Kidney (tissue), 14 donors: ENCODE results near the gene CARD14. TPM values are rescaled to one million over a fixed set of nuclear protein-coding genes. Genes with fewer than 3 reads are reported as not detected.

Experiments used
- DNase-seq, 5 donors: peaks; one replicate each; pipeline ENCODE4 v3.0.0-alpha.2; 2013 to 2020
- FAIRE-seq: peaks from 2 replicates; lab custom pipeline; 2012; peaks lifted over from hg19 to GRCh38; lab: Jason Lieb, UNC
- H3K27ac ChIP-seq, 2 donors: one replicate each; pipeline ENCODE4 v1.7.0; 2013; ENCODE audit warnings: low read depth in 2 of 2, low read length in 2 of 2, inconsistent platforms in 1 of 2
- H3K27me3 ChIP-seq: one replicate; pipeline ENCODE4 v1.7.1; 2013; ENCODE audit warnings: low read length, inconsistent platforms; ENCODE audit not compliant: control insufficient read depth, insufficient read depth
- H3K36me3 ChIP-seq, 3 donors: one replicate each; pipeline versions ENCODE4 v1.7.0 to v1.7.1; 2013; ENCODE audit warnings: low read length in 3 of 3, control low read depth in 1 of 3, inconsistent platforms in 1 of 3; ENCODE audit not compliant: insufficient read depth in 3 of 3, control insufficient read depth in 2 of 3
- H3K4me1 ChIP-seq, 3 donors: one replicate each; pipeline versions ENCODE4 v1.7.0 to v1.7.1; 2013; ENCODE audit warnings: low read length in 3 of 3, inconsistent platforms in 1 of 3, low read depth in 1 of 3; ENCODE audit not compliant: control insufficient read depth in 2 of 3, insufficient read depth in 2 of 3
- H3K4me3 ChIP-seq, 3 donors: one replicate each; pipeline versions ENCODE4 v1.7.0 to v1.8.1; 2013; ENCODE audit warnings: low read length in 3 of 3, control low read depth in 1 of 3, inconsistent platforms in 1 of 3
- H3K9ac ChIP-seq, 3 donors: one replicate each; pipeline versions ENCODE4 v1.7.0 to v1.7.1; 2013; ENCODE audit warnings: low read length in 3 of 3, control low read depth in 1 of 3, inconsistent platforms in 1 of 3
- H3K9me3 ChIP-seq, 3 donors: one replicate each; pipeline versions ENCODE4 v1.7.0 to v1.7.1; 2013; ENCODE audit warnings: low read length in 3 of 3, control low read depth in 1 of 3, inconsistent platforms in 1 of 3; ENCODE audit not compliant: control insufficient read depth in 2 of 3, insufficient read depth in 1 of 3
- intact Hi-C: fragments of 100-400 bp; cut with DNase I; formaldehyde crosslinking; loops from one replicate; pipeline ENCODE4 v1.11.1; 2022
- polyA plus RNA-seq: library from polyadenylated mRNA; stranded (reverse); fragments of 350-450 nt; fragmentation: Illumina TruSeq; extraction: RNeasy Lipid Tissue Mini Kit (QIAGEN cat#74804); gene quantifications from one replicate; pipeline ENCODE4 v1.2.3, GENCODE V29; 2014; ENCODE audit warnings: low read depth, low replicate concordance; ENCODE audit not compliant: insufficient read depth
- total RNA-seq: library from RNA; stranded (reverse); fragmentation: NEBNext Ultra II Directional; extraction: Animal tissue kit (Norgen Biotek cat#: 25700); gene quantifications from one replicate; pipeline ENCODE4 v1.2.1, GENCODE V29; 2021
- TF ChIP-seq, protein P1 (sequence below): IDR thresholded peaks from 3 replicates; pipeline ENCODE4 v1.5.1; 2012; ENCODE audit warnings: mild to moderate bottlenecking, moderate library complexity, borderline replicate concordance; ENCODE audit not compliant: insufficient read depth; ENCODE audit errors: extremely low read depth
- donor health status: control.
- donor health status: control.
- donor health status: control.
- donor health status: control.
- donor health status: control.
- donor health status: DM: yes; HTN: yes; CAD: no.
- donor health status: Normal renal cell carcinoma (clear cell type).

CARD14 gene
- total and polyA plus RNA-seq, 2 donors from 2014 or later = 0.17 to 1.7 TPM

DNA sequence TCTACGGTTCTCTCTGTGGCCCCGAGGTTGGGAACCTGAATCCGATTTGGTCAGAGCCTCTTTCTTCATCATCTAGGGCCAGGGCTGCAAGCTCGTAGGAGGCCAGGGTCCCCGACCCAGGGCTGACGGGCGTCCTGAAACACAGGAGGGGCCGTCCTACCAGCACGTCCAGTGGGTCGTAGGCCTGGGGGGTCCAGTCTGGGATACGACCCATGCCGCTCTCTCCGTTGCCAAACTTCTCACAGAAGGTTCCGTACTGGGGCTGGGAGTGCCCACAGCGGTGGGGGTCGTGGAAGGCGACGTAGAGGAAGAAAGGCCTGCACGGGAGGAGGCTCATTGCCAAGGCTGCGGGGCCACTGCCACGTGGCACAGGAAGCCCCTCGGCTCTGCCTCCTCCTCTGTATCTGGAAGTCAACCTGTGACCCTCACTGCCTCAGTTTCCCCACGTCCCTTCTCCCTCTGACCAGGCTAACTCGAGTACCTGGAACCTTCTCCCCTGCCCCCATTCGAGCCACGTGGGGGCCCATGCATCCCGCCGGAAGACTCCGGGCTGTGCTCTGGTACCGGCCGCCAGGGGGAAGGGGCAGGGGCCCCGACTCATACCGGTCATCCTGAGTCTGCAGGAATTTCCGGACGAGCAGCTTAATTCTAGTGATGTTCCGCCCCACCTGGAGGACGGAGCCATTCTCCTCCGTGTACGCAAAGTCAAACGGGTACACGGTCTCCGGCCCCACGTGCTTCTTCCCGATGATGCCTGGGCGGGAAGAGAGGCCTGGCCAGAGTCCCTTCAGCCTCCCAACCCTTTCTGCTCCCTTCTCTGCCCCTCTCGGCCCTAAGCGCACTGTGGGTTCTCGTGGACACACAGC, 44.4 kb downstream of the CARD14 start:
- H3K9me3 ChIP-seq = no peaks in the 10 kb centered on the region
- H3K4me1 ChIP-seq = peaks cover 0 to 2% (median 0%) of the 10 kb centered on the region in 3 donors
- TF ChIP-seq, protein P1, sequence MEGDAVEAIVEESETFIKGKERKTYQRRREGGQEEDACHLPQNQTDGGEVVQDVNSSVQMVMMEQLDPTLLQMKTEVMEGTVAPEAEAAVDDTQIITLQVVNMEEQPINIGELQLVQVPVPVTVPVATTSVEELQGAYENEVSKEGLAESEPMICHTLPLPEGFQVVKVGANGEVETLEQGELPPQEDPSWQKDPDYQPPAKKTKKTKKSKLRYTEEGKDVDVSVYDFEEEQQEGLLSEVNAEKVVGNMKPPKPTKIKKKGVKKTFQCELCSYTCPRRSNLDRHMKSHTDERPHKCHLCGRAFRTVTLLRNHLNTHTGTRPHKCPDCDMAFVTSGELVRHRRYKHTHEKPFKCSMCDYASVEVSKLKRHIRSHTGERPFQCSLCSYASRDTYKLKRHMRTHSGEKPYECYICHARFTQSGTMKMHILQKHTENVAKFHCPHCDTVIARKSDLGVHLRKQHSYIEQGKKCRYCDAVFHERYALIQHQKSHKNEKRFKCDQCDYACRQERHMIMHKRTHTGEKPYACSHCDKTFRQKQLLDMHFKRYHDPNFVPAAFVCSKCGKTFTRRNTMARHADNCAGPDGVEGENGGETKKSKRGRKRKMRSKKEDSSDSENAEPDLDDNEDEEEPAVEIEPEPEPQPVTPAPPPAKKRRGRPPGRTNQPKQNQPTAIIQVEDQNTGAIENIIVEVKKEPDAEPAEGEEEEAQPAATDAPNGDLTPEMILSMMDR = no peak
- no peak overlapping the region for H3K9ac ChIP-seq
- H3K27ac ChIP-seq = no peak overlapping the region
- intact Hi-C loops = no loop called here
- no peak overlapping the region for H3K4me3 ChIP-seq
- DNase-seq = peak in 1 of 5 donors; percentile 56
- peaks cover 0 to 16% (median 15%) of the 10 kb centered on the region in 3 donors for H3K36me3 ChIP-seq
- no peak for FAIRE-seq
- no peaks in the 10 kb centered on the region for H3K27me3 ChIP-seq

DNA sequence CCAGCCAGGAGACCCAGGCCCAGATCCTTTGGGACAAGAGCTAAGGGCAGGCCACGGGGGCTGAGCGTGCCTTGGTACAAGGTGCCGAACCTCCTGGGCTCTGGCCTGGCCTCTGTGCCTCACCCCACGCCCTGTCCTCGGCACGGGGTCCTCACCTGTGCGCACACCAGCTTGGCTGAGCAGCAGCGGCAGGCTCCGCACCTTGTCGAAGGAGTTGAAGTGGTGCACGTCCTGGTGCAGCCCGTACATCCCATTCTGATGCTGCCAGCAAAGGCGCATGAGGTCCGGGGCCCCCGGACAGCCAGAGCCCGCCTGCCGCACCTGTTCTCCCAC, 45.0 kb downstream of the CARD14 start:
- H3K4me1 ChIP-seq = peaks cover 0 to 2% (median 0%) of the 10 kb centered on the region in 3 donors
- TF ChIP-seq, protein P1 = no peak
- no peak overlapping the region for H3K27ac ChIP-seq
- no peak overlapping the region for H3K9ac ChIP-seq
- no peaks in the 10 kb centered on the region for H3K9me3 ChIP-seq
- H3K36me3 ChIP-seq = peaks cover 0 to 16% (median 15%) of the 10 kb centered on the region in 3 donors
- FAIRE-seq = no peak
- H3K27me3 ChIP-seq = no peaks in the 10 kb centered on the region
- H3K4me3 ChIP-seq = no peak overlapping the region
- intact Hi-C loops = no loop called here
- peak in 1 of 5 donors; percentile 70 for DNase-seq

DNA sequence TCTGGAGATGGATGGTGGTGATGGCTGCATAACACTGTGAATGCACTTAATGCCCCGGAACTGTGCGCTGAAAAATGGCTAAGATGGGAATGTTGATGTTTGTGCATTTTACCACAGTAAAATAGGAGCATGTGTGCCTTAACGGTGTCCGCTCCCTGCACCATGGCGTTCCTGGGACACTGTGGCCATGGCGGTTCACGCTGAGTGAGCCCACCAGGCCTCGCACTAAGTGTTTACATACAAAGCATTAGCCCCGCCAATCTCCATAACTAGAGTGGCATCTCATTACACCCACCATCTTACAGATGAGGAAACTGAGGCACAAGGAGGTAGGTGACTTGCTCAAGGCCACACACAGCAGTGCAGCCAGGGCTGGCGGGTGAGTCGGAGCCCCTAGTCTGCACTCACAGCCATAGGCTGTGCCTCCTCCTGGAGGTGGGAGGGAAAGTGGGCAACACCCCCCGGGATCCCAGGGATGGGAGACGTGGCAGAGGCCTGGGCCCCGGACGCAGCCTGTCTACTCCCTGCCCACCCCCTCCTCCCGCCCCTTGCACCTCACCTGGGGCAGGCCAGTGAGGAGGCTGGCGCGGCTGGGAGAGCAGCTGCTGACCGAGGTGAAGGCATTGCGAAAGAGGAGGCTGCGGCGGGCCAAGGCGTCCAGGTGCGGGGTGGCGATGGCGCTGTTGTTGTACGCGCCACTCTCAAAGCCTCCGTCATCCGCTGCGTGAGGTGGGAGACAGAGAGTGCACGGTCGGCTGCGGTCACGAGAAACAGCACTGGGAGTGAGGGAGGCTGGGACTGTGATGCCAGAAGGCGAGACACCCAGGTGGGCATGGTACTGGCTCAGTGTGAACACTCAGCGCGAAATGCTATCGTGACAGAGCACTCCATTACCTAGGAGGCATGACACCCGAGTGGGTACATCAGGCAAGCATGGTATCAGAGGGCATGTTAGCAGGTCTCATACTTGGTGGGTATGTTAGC, 46.9 kb downstream of the CARD14 start:
- intact Hi-C loops = no loop called here
- Histone ChIP-seq H3K27ac (no peak overlapping the region), H3K36me3 (peaks cover 0 to 12% (median 7%) of the 10 kb centered on the region in 3 donors), H3K9ac (no peak overlapping the region), H3K27me3 (no peaks in the 10 kb centered on the region), H3K9me3 (no peaks in the 10 kb centered on the region), H3K4me1 (peaks cover 0 to 7% (median 2%) of the 10 kb centered on the region in 3 donors), H3K4me3 (no peak overlapping the region)
- TF ChIP-seq, protein P1 = no peak
- no peak for FAIRE-seq
- peak in 1 of 5 donors; percentile 61 for DNase-seq
